Colonic mucosa (tissue), 4 donors: ENCODE data around the gene KRTAP20-2. TPM values are rescaled to one million over a fixed set of nuclear protein-coding genes. Genes with fewer than 3 reads are reported as not detected.

ENCODE experiments used
- DNase-seq: peaks from one replicate; pipeline ENCODE4 v3.0.0-alpha.2; 2020
- H3K27ac ChIP-seq: fragments of 200-600 bp; one replicate; pipeline ENCODE4 v1.8.0; 2021
- H3K27me3 ChIP-seq: fragments of 200-600 bp; one replicate; pipeline ENCODE4 v1.8.0; 2021
- H3K36me3 ChIP-seq: fragments of 200-600 bp; one replicate; pipeline ENCODE4 v1.8.0; 2021
- H3K4me1 ChIP-seq: fragments of 200-600 bp; one replicate; pipeline ENCODE4 v1.8.0; 2021; ENCODE audit warnings: mild to moderate bottlenecking
- H3K4me3 ChIP-seq: fragments of 200-600 bp; one replicate; pipeline ENCODE4 v1.8.0; 2021
- H3K9ac ChIP-seq, 2 donors: one replicate each; pipeline ENCODE4 v1.7.0; 2013; ENCODE audit warnings: control low read depth in 2 of 2, low read depth in 2 of 2, low read length in 2 of 2
- H3K9me3 ChIP-seq: fragments of 200-600 bp; one replicate; pipeline ENCODE4 v1.8.0; 2021
- CTCF ChIP-seq: fragments of 200-600 bp; IDR thresholded peaks from one replicate; pipeline ENCODE4 v1.8.0; 2022; ENCODE audit warnings: antibody characterized with exemption, mild to moderate bottlenecking
- intact Hi-C: fragments of 100-400 bp; cut with DNase I; formaldehyde crosslinking; loops from one replicate; pipeline ENCODE4 v1.14.1; 2022
- total RNA-seq, 2 donors: library from RNA; stranded (reverse); fragmentation: NEBNext Ultra II Directional in 1 of 2; extraction: Animal tissue kit (Norgen Biotek cat#: 25700) in 1 of 2; gene quantifications; one replicate each; pipeline ENCODE4 v1.2.1, GENCODE V29; 2021
- donor health status: healthy.
- donor health status: DM: no; HTN: no; CAD: no.
- donor health status: DM: no; HTN: no; CAD: no.

KRTAP20-2 gene
- total RNA-seq, 2 donors from 2014 or later = not detected

DNA sequence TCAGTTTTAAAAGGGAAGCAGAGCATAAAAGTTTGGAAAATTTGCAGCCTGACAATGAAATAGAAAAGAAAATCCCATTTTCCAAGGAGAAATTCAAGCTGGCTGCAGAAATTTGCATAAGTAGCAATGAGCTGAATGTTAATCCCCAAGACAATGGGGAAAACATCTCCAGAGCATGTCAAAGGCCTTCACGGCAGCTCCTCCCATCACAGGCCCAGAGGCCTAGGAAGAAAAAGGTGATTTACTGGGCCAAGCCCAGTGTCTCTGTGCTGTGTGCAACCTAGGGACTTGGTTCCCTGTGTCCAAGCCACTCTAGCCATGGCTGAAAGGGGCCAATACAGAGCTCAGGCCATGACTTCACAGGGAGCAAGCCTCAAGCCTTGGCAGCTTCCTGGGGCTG lies 33.8 kb downstream of the KRTAP20-2 start:
- intact Hi-C loops = no loop called here
- Histone ChIP-seq H3K36me3 (no peaks in the 10 kb centered on the region), H3K4me3 (no peak overlapping the region), H3K9me3 (no peaks in the 10 kb centered on the region), H3K27me3 (no peaks in the 10 kb centered on the region), H3K4me1 (no peaks in the 10 kb centered on the region), H3K27ac (no peak overlapping the region), H3K9ac (no peak overlapping the region)
- DNase-seq = no peak
- TF ChIP-seq CTCF = no peak

- no peak overlapping the region for H3K27ac ChIP-seq
- DNase-seq = no peak
- H3K9ac ChIP-seq = no peak overlapping the region
- H3K9me3 ChIP-seq = no peaks in the 10 kb centered on the region
- H3K36me3 ChIP-seq = no peaks in the 10 kb centered on the region
- intact Hi-C loops = no loop called here
- no peaks in the 10 kb centered on the region for H3K4me1 ChIP-seq
- H3K27me3 ChIP-seq = no peaks in the 10 kb centered on the region
- no peak for TF ChIP-seq CTCF
- no peak overlapping the region for H3K4me3 ChIP-seq
Measured at GRCh38 chr21:30672985-30673650, 38.1 kb downstream of the KRTAP20-2 start.

DNA sequence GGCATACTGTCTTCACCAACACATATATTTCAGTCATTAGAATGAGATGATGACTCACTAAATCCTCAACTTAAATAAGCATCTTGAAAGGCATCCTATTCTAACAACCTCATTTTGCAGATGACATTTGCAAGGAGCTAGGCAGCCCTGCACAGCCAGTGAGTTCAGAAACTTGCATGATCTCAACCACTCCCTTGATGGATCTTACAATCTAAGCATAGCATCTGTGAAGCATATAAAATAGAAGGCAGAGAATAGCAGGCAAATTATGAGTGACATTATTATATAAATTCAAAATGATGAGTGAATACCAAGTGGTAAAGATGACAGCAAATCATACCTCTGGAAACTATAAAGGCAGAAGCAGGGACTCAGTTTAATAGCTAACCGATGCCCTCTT lies 39.3 kb downstream of the KRTAP20-2 start:
- H3K27me3 ChIP-seq = no peaks in the 10 kb centered on the region
- no peaks in the 10 kb centered on the region for H3K9me3 ChIP-seq
- TF ChIP-seq CTCF = no peak
- H3K4me3 ChIP-seq = no peak overlapping the region
- H3K9ac ChIP-seq = no peak overlapping the region
- H3K36me3 ChIP-seq = no peaks in the 10 kb centered on the region
- H3K27ac ChIP-seq = no peak overlapping the region
- intact Hi-C loops = no loop called here
- no peak for DNase-seq
- H3K4me1 ChIP-seq = no peaks in the 10 kb centered on the region

DNA sequence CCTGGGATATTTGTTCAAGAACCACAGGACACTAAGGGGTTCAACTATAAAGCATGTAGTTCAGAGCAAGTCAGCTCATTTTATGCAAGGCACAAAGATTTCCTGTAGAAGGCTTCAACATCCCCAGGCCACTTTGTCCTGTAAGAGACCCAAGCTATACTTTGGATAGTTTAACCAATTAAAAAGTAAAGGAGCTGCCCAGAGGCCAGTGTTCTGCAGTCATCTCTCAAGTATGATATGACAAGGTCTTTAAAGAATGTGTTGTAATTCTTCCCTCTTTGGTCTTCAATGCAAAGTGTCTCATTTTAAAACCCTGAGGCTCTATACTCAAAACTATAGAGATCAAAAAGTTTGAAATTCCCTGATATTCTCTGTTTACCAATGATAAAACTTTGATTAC lies 41.7 kb downstream of the KRTAP20-2 start:
- TF ChIP-seq CTCF = no peak
- H3K27ac ChIP-seq = no peak overlapping the region
- H3K4me3 ChIP-seq = no peak overlapping the region
- no peak for DNase-seq
- intact Hi-C loops = no loop called here
- H3K9ac ChIP-seq = no peak overlapping the region
- no peaks in the 10 kb centered on the region for H3K9me3 ChIP-seq
- no peaks in the 10 kb centered on the region for H3K36me3 ChIP-seq
- H3K4me1 ChIP-seq = no peaks in the 10 kb centered on the region
- H3K27me3 ChIP-seq = no peaks in the 10 kb centered on the region

- intact Hi-C loops = no loop called here
- no peak for TF ChIP-seq CTCF
- Histone ChIP-seq H3K4me1 (no peaks in the 10 kb centered on the region), H3K9me3 (no peaks in the 10 kb centered on the region), H3K36me3 (no peaks in the 10 kb centered on the region), H3K4me3 (no peak overlapping the region), H3K27me3 (no peaks in the 10 kb centered on the region), H3K27ac (no peak overlapping the region), H3K9ac (no peak overlapping the region)
- DNase-seq = no peak
Measured at GRCh38 chr21:30680586-30680985, 45.6 kb downstream of the KRTAP20-2 start.
